HepG2 (cell line): ENCODE results near the gene OSGIN1. TPM values are rescaled to one million over a fixed set of nuclear protein-coding genes. Genes with fewer than 3 reads are reported as not detected.

ENCODE experiments used
- AGO2 ChIP-seq: fragments of 200-400 bp; formaldehyde crosslinking; optimal IDR thresholded peaks from 2 replicates; pipeline ENCODE3; 2017; ENCODE audit warnings: mild to moderate bottlenecking, low read depth, low read length, moderate library complexity
- BRCA1 ChIP-seq: sonication (generic); formaldehyde crosslinking; IDR thresholded peaks from 2 replicates; pipeline ENCODE4 v1.4.0; 2020; ENCODE audit warnings: missing genetic modification reagents
- CEBPG ChIP-seq: IDR thresholded peaks from 2 replicates; pipeline ENCODE4 v1.6.1; 2016
- CHCHD3 ChIP-seq: sonication (generic); formaldehyde crosslinking; IDR thresholded peaks from 2 replicates; pipeline ENCODE4 v1.8.0; 2022; ENCODE audit warnings: mild to moderate bottlenecking, missing genetic modification reagents, moderate library complexity
- ELF3 ChIP-seq: IDR thresholded peaks from 2 replicates; pipeline ENCODE4 v1.6.1; 2016; ENCODE audit warnings: missing genetic modification reagents, missing compliant biosample characterization
- KLF16 ChIP-seq, 2 experiments: sonication (generic) in 1 of 2; formaldehyde crosslinking in 1 of 2; IDR thresholded peaks; 2 replicates each; pipeline versions ENCODE4 v1.6.1 to v1.8.0; 2016 to 2023; ENCODE audit warnings: missing genetic modification reagents in 2 of 2, missing compliant biosample characterization in 1 of 2
- STAT5B ChIP-seq: sonication (generic); formaldehyde crosslinking; IDR thresholded peaks from 2 replicates; pipeline ENCODE4 v1.4.0; 2020; ENCODE audit warnings: missing genetic modification reagents
- ZNF484 ChIP-seq: sonication (generic); formaldehyde crosslinking; IDR thresholded peaks from 2 replicates; pipeline ENCODE4 v1.5.1; 2020; ENCODE audit warnings: mild to moderate bottlenecking, low read depth, missing genetic modification reagents, borderline replicate concordance
- ZNF629 ChIP-seq: sonication (generic); formaldehyde crosslinking; conservative IDR thresholded peaks from 2 replicates; pipeline ENCODE4 v1.5.0; 2020; ENCODE audit warnings: missing genetic modification reagents
- polyA plus RNA-seq, 8 experiments: library from polyadenylated mRNA; depleted of rRNA in 3 of 8; stranded (reverse) in 7 of 8; unstranded in 1 of 8; fragments of >200 nt; fragmentation: Illumina TruSeq in 4 of 8; extraction: Trizol in 4 of 8; gene quantifications; 2 replicates each; pipeline versions ENCODE4 v1.2.1 to v1.2.3, GENCODE V29; 2011 to 2016; ENCODE audit warnings: low read depth in 4 of 8, missing spikeins in 1 of 8, mixed read lengths in 1 of 8; ENCODE audit not compliant: insufficient read depth in 1 of 8
- total RNA-seq, 5 experiments: library from RNA; depleted of rRNA; stranded (reverse); fragments of >200 nt; fragmentation: Illumina TruSeq; extraction: Trizol; gene quantifications; 2 replicates each; pipeline ENCODE4 v1.2.3, GENCODE V29; 2016; ENCODE audit warnings: low read depth in 1 of 5
- TF ChIP-seq, protein P1 (sequence below): IDR thresholded peaks from 2 replicates; pipeline ENCODE4 v1.6.1; 2016; ENCODE audit warnings: missing compliant biosample characterization, missing genetic modification reagents, borderline replicate concordance
- TF ChIP-seq, protein P2 (sequence below): sonication (generic); formaldehyde crosslinking; conservative IDR thresholded peaks from 2 replicates; pipeline ENCODE4 v1.4.0; 2020; ENCODE audit warnings: missing genetic modification reagents
- TF ChIP-seq, protein P3 (sequence below): sonication (generic); formaldehyde crosslinking; IDR thresholded peaks from 2 replicates; pipeline ENCODE4 v1.4.0; 2020; ENCODE audit warnings: missing genetic modification reagents, borderline replicate concordance

The OSGIN1 gene
- total and polyA plus RNA-seq, 2 of the 13 experiments (the other 11 are each of a cell fraction or from before 2014, with no cell fraction given), result 20.5 to 27.1 TPM

DNA sequence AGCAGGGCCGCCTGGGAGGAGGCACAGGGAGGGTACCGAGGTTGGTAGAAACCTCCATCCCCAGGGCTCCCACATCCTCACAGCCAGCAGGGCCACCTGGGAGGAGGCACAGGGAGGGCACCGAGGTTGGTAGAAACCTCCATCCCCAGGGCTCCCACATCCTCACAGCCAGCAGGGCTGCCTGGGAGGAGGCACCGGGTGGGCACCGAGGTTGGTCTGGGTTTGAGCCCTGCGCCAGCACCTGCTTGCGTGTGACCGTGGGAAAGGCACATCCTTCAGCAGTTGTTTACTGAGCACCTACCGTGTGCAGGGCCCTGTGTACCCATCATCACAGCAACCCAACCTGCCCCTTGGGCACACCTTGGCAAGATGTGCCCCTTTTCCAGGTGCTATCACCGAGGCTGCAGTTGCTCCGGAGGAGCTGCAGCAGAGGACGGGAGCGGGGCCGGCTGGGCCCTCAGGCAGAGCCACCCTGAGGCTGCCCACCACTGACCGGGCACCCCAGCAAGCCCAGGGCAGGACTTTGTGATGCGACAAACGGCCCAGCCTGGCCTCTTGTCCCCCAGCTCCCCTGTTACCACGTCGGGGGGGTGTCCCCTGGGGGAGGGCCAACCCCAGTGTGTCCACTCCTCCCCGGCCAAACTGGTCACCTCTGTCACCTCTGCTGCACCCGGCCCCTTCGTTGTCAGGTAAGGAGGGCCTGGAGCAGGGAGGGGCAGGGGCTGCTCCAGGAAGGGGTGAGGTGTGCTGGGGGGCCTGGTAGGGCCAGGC, 22.1 kb upstream of the OSGIN1 start (continued):
- TF ChIP-seq STAT5B (CRISPR knock-in tag) (no peak), ZNF629 (CRISPR knock-in tag) (peak; percentile 63), ZNF484 (no peak), CHCHD3 (no peak), BRCA1 (CRISPR knock-in tag) (no peak), CEBPG (CRISPR knock-in tag) (no peak), AGO2 (peak; percentile 32), ELF3 (CRISPR knock-in tag) (no peak), KLF16 (CRISPR knock-in tag; IDR thresholded peaks at IDR 0.05) (no peak)
- TF ChIP-seq, protein P1, sequence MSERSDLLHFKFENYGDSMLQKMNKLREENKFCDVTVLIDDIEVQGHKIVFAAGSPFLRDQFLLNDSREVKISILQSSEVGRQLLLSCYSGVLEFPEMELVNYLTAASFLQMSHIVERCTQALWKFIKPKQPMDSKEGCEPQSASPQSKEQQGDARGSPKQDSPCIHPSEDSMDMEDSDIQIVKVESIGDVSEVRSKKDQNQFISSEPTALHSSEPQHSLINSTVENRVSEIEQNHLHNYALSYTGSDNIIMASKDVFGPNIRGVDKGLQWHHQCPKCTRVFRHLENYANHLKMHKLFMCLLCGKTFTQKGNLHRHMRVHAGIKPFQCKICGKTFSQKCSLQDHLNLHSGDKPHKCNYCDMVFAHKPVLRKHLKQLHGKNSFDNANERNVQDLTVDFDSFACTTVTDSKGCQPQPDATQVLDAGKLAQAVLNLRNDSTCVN (CRISPR knock-in tag), result no peak
- TF ChIP-seq, protein P2, sequence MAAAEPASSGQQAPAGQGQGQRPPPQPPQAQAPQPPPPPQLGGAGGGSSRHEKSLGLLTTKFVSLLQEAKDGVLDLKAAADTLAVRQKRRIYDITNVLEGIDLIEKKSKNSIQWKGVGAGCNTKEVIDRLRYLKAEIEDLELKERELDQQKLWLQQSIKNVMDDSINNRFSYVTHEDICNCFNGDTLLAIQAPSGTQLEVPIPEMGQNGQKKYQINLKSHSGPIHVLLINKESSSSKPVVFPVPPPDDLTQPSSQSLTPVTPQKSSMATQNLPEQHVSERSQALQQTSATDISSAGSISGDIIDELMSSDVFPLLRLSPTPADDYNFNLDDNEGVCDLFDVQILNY (CRISPR knock-in tag), result no peak
- TF ChIP-seq, protein P3, sequence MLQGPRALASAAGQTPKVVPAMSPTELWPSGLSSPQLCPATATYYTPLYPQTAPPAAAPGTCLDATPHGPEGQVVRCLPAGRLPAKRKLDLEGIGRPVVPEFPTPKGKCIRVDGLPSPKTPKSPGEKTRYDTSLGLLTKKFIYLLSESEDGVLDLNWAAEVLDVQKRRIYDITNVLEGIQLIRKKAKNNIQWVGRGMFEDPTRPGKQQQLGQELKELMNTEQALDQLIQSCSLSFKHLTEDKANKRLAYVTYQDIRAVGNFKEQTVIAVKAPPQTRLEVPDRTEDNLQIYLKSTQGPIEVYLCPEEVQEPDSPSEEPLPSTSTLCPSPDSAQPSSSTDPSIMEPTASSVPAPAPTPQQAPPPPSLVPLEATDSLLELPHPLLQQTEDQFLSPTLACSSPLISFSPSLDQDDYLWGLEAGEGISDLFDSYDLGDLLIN (CRISPR knock-in tag), result no peak
